Measurements from ENCODE around the gene CPAMD8.

CPAMD8 gene

DNA sequence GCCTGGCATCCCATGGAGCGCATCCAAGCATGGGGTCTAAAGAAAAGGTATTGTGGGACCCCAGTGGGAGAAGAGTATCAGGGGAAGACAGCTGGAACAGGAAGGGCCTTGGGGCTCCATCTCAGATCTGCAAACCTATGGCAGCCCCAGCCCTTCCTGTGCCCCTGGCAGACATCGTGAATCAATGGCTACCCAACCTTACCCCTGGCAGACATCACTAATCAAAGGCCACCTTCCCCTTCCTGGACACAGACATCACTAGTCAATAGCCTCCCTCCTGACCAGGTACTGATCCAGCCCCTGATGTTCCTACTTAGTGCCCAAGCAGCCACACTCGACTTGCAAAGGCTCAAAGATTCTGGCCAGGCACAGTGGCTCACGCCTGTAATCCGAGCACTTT lies 122.0 kb downstream of the CPAMD8 start:
- TF ChIP-seq ZNF274 (IDR thresholded peaks at IDR 0.05; ENCODE audit: low read depth, low read length): no peak
- no peak for TF ChIP-seq YY1 (IDR thresholded peaks at IDR 0.05; ENCODE audit: insufficient read depth, insufficient read length)
- no peak for TF ChIP-seq SUZ12 (IDR thresholded peaks at IDR 0.05; ENCODE audit: extremely low read depth, insufficient read depth, insufficient read length)
- no peak overlapping the region for H3K9ac ChIP-seq (ENCODE audit: insufficient read length, low read depth)
- no peak overlapping the region for H3K4me3 ChIP-seq (ENCODE audit: insufficient read length, low read depth)
- no peaks in the 10 kb centered on the region for H3K36me3 ChIP-seq (ENCODE audit: insufficient read depth, insufficient read length, low read length)
- peaks cover 5% of the 10 kb centered on the region for H3K4me1 ChIP-seq (ENCODE audit: insufficient read depth, insufficient read length)
- no peaks in the 10 kb centered on the region for H3K9me3 ChIP-seq (ENCODE audit: insufficient read depth, low read length)
- DNase-seq (ENCODE audit: low read depth, low spot score): no peak
- no peaks in the 10 kb centered on the region for H3K27me3 ChIP-seq (ENCODE audit: insufficient read depth, insufficient read length)

DNA sequence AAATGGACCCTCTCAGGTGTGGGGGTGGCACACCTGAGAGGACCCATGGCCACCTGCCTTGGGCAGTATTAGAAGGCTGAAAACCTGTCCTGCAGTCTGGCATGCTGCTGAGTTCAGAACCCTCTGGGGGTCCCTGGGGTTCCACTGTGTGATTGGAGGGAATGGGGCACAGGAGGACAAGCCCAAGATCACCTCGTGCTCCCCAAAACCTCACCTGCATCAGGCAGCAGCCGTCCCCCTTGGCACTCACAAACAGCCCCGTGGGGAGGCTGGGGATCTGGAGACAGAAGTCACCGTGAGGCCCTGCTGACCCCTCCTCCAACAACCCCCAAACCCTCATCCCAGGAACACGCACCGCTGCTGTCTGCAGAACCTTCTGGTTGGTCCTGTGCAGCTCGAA lies 123.3 kb downstream of the CPAMD8 start:
- no peak for DNase-seq (ENCODE audit: low read depth, low spot score)
- Histone ChIP-seq H3K9me3 (ENCODE audit: insufficient read depth, low read length) (no peaks in the 10 kb centered on the region), H3K9ac (ENCODE audit: insufficient read length, low read depth) (no peak overlapping the region), H3K27me3 (ENCODE audit: insufficient read depth, insufficient read length) (peaks cover 7% of the 10 kb centered on the region), H3K36me3 (ENCODE audit: insufficient read depth, insufficient read length, low read length) (no peaks in the 10 kb centered on the region), H3K4me1 (ENCODE audit: insufficient read depth, insufficient read length) (peaks cover 10% of the 10 kb centered on the region), H3K4me3 (ENCODE audit: insufficient read length, low read depth) (no peak overlapping the region)
- TF ChIP-seq SUZ12 (IDR thresholded peaks at IDR 0.05; ENCODE audit: extremely low read depth, insufficient read depth, insufficient read length): no peak
- TF ChIP-seq ZNF274 (IDR thresholded peaks at IDR 0.05; ENCODE audit: low read depth, low read length): no peak
- TF ChIP-seq YY1 (IDR thresholded peaks at IDR 0.05; ENCODE audit: insufficient read depth, insufficient read length): no peak

DNA sequence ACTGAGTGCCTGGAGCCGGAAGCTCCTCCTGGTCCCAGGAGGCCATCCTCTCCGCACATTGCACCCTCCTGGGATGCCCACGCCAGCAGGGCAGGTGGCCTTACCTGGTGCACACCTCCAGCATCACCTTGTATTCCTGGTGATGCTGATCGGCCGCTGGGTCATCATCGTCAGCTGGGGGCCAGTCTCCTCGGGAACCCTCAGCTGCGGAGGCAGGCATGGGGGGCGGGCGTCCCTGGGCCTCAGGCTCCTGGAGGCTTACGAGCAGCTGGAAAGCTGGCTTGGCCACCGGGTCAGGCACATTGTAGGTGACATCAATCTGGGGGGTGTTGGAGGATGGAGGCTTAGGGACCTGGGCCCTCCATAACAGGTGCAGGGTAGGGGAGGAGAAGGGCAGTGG lies 124.1 kb downstream of the CPAMD8 start:
- H3K9ac ChIP-seq (ENCODE audit: insufficient read length, low read depth): no peak overlapping the region
- TF ChIP-seq YY1 (IDR thresholded peaks at IDR 0.05; ENCODE audit: insufficient read depth, insufficient read length) (no peak), ZNF274 (IDR thresholded peaks at IDR 0.05; ENCODE audit: low read depth, low read length) (no peak), SUZ12 (IDR thresholded peaks at IDR 0.05; ENCODE audit: extremely low read depth, insufficient read depth, insufficient read length) (no peak)
- peaks cover 15% of the 10 kb centered on the region for H3K27me3 ChIP-seq (ENCODE audit: insufficient read depth, insufficient read length)
- no peak overlapping the region for H3K4me3 ChIP-seq (ENCODE audit: insufficient read length, low read depth)
- peaks cover 10% of the 10 kb centered on the region for H3K4me1 ChIP-seq (ENCODE audit: insufficient read depth, insufficient read length)
- no peaks in the 10 kb centered on the region for H3K9me3 ChIP-seq (ENCODE audit: insufficient read depth, low read length)
- no peaks in the 10 kb centered on the region for H3K36me3 ChIP-seq (ENCODE audit: insufficient read depth, insufficient read length, low read length)
- no peak for DNase-seq (ENCODE audit: low read depth, low spot score)

DNA sequence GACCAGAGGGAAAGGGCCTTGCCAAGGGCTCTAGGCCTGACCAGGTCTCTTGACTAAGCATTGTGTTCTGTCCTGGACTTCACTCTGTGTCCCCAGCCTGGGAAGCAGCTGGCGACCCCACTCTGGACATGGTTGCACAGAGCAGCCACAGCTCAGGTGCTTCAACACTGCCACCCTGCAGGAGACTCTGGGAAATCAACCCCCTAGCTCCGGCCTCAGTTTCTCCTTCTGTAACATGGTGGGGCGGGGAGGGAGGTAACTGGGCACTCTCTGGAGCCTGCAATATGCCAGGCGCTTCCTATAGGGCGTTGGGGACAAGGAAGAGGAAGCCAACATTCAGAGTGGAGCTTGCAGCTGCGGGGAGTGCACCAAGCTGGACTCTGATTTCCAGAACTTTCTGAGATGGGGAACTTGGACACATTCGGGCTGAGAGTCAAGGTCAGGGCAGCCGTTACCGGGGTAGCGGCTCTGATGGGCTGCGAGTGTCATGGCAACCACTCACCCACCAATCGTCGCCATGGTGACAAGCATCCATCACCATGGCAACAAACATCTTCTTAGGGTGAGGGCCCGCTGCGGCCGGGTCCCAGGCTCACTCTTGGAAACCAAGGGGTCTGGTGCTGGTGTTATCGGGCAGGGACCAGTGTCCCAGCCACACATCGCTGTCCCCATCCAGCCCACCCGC lies 125.0 kb downstream of the CPAMD8 start:
- Histone ChIP-seq H3K4me1 (ENCODE audit: insufficient read depth, insufficient read length) (peaks cover 9% of the 10 kb centered on the region), H3K9me3 (ENCODE audit: insufficient read depth, low read length) (no peaks in the 10 kb centered on the region), H3K27me3 (ENCODE audit: insufficient read depth, insufficient read length) (peaks cover 16% of the 10 kb centered on the region), H3K36me3 (ENCODE audit: insufficient read depth, insufficient read length, low read length) (no peaks in the 10 kb centered on the region), H3K4me3 (ENCODE audit: insufficient read length, low read depth) (no peak overlapping the region), H3K9ac (ENCODE audit: insufficient read length, low read depth) (no peak overlapping the region)
- DNase-seq (ENCODE audit: low read depth, low spot score): no peak
- TF ChIP-seq ZNF274 (IDR thresholded peaks at IDR 0.05; ENCODE audit: low read depth, low read length): no peak
- TF ChIP-seq YY1 (IDR thresholded peaks at IDR 0.05; ENCODE audit: insufficient read depth, insufficient read length): no peak
- no peak for TF ChIP-seq SUZ12 (IDR thresholded peaks at IDR 0.05; ENCODE audit: extremely low read depth, insufficient read depth, insufficient read length)

DNA sequence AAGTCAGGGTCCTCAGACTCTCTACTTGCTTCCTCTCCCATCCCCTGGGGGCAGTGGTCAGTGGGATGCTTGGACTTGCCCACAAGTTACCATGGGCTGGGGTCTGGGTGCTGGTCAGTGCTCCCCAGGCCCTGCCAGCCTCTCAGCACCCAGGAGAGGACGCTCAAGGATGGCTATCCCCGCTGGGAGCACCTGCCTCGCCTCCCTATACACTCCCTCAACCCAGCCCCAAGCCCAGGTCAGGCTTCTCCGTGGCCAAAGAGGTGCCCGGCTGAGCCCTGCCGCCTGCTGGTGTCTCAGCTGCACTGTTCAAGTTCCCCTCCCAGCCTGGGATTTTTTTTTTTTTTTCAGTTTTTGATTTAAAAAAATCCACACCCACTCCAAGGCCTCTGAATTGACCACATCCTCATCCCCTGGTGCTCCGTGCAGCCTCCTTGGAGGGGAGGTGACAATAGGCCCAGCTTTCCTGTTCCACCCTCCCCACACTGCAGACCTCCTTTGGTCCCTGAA lies 127.0 kb downstream of the CPAMD8 start:
- no peak overlapping the region for H3K4me3 ChIP-seq (ENCODE audit: insufficient read length, low read depth)
- peaks cover 11% of the 10 kb centered on the region for H3K4me1 ChIP-seq (ENCODE audit: insufficient read depth, insufficient read length)
- peak; percentile 28 for DNase-seq (ENCODE audit: low read depth, low spot score)
- TF ChIP-seq YY1 (IDR thresholded peaks at IDR 0.05; ENCODE audit: insufficient read depth, insufficient read length): no peak
- TF ChIP-seq SUZ12 (IDR thresholded peaks at IDR 0.05; ENCODE audit: extremely low read depth, insufficient read depth, insufficient read length): no peak
- TF ChIP-seq ZNF274 (IDR thresholded peaks at IDR 0.05; ENCODE audit: low read depth, low read length): no peak
- H3K36me3 ChIP-seq (ENCODE audit: insufficient read depth, insufficient read length, low read length): no peaks in the 10 kb centered on the region
- H3K27me3 ChIP-seq (ENCODE audit: insufficient read depth, insufficient read length): peaks cover 20% of the 10 kb centered on the region
- no peaks in the 10 kb centered on the region for H3K9me3 ChIP-seq (ENCODE audit: insufficient read depth, low read length)
- H3K9ac ChIP-seq (ENCODE audit: insufficient read length, low read depth): peak overlapping the region; percentile 32

DNA sequence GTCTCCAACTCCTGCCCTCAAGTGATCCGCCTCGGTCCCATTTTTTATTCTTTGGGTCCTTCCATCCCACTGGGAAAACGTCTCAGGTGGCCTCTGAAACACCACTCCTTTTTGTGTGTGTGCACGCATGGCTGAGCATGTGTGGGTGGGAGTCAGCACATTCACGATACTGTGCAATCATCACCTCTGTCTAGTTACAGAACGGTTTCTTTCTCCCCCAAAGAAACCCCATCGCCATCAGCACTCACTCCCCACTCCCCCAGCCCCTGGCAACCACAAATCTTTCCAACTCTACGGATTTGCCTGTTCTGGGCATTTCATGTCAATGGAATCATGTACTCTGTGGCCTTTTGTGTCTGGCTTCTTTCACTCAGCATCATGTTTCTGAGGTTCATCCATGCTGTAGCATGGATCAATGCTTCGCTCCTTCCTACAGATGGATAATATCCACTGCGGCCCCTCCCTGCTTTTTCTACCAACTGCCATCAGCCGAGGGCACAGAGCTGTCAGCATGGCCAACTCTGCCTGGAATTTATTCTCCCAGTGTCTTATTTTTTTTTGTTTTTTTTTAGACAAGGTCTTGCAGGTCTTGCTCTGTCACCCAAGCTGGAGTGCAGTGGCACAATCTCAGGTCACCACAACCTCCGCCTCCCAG lies 128.1 kb downstream of the CPAMD8 start:
- TF ChIP-seq YY1 (IDR thresholded peaks at IDR 0.05; ENCODE audit: insufficient read depth, insufficient read length): no peak
- TF ChIP-seq SUZ12 (IDR thresholded peaks at IDR 0.05; ENCODE audit: extremely low read depth, insufficient read depth, insufficient read length): no peak
- no peak for TF ChIP-seq ZNF274 (IDR thresholded peaks at IDR 0.05; ENCODE audit: low read depth, low read length)
- Histone ChIP-seq H3K27me3 (ENCODE audit: insufficient read depth, insufficient read length) (peaks cover 20% of the 10 kb centered on the region), H3K9me3 (ENCODE audit: insufficient read depth, low read length) (no peaks in the 10 kb centered on the region), H3K9ac (ENCODE audit: insufficient read length, low read depth) (no peak overlapping the region), H3K4me3 (ENCODE audit: insufficient read length, low read depth) (no peak overlapping the region), H3K36me3 (ENCODE audit: insufficient read depth, insufficient read length, low read length) (no peaks in the 10 kb centered on the region), H3K4me1 (ENCODE audit: insufficient read depth, insufficient read length) (peaks cover 15% of the 10 kb centered on the region)
- DNase-seq (ENCODE audit: low read depth, low spot score): no peak

DNA sequence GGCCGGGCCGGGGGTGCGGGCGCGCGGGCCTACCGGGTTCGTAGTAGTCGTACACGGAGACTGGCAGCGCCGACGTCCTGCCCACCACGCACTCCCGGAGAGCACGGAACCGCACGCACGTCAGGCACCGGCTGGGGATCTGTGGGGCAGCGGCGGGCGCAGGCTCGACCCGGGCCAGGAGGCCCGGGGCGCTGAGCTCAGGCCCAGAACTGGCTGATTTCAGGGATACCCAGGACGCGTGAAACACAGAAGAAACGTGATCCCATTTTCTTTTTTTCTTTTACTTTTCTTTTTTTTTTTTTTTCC lies 128.8 kb downstream of the CPAMD8 start:
- no peak for DNase-seq (ENCODE audit: low read depth, low spot score)
- TF ChIP-seq SUZ12 (IDR thresholded peaks at IDR 0.05; ENCODE audit: extremely low read depth, insufficient read depth, insufficient read length): no peak
- no peak for TF ChIP-seq YY1 (IDR thresholded peaks at IDR 0.05; ENCODE audit: insufficient read depth, insufficient read length)
- TF ChIP-seq ZNF274 (IDR thresholded peaks at IDR 0.05; ENCODE audit: low read depth, low read length): no peak
- Histone ChIP-seq H3K9ac (ENCODE audit: insufficient read length, low read depth) (peak overlapping the region; percentile 74), H3K4me1 (ENCODE audit: insufficient read depth, insufficient read length) (peaks cover 15% of the 10 kb centered on the region), H3K4me3 (ENCODE audit: insufficient read length, low read depth) (peak overlapping the region; percentile 53), H3K36me3 (ENCODE audit: insufficient read depth, insufficient read length, low read length) (no peaks in the 10 kb centered on the region), H3K9me3 (ENCODE audit: insufficient read depth, low read length) (no peaks in the 10 kb centered on the region), H3K27me3 (ENCODE audit: insufficient read depth, insufficient read length) (peaks cover 20% of the 10 kb centered on the region)
